Measurements from ENCODE around the gene NCKAP5. TPM values are rescaled to one million over a fixed set of nuclear protein-coding genes. Genes with fewer than 3 reads are reported as not detected.

Gene NCKAP5
- polyA plus RNA-seq, 1 experiment, result 16.6 TPM

DNA sequence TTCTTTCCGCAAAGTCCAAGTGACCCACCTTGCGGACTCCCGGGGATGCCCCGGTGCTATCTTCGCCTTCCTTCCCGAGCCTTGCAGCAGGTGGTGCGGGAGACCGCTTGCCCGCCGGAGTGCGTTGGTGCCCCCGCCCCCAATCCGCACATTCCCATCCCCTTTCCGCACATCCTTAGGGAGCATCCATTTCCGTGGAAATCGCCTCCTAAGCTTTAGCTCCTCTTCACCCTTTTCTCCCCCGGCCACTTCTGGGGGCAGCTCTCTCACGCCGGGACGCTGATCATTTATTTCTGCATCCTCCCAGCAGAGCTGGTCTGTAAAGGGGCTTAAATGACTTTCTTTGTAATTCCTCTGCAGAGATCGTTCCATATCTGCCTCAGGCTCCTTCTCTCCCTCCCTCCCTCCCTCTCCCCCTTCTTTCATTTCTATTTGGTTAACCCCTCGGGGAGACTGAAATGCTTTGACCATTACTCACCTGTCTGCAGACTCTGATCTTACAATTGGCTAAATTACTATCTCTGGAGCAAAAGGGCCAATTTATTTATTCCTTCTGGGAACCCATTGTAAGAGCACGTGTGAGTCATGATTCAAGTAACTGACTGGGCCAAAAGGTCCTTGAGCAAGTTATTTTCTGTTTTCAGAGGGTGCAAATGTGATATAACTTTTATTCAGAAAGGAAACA lies 897.0 kb downstream of the NCKAP5 start:
- Histone ChIP-seq H3K27me3 (ENCODE audit: control insufficient read depth, insufficient read depth, low read length) (no peaks in the 10 kb centered on the region), H3K4me3 (ENCODE audit: low read depth, low read length) (peak overlapping the region; percentile 76), H3K27ac (ENCODE audit: low read depth, low read length) (peak overlapping the region; percentile 47), H3K9me3 (ENCODE audit: control insufficient read depth, insufficient read depth, low read length) (no peaks in the 10 kb centered on the region)
- ChIA-PET POLR2A (no interaction called here), CTCF (interaction anchor here (2.4 kb wide), 1 partner anchor 124 kb away, joined by 6 read pairs; no protein-coding TSS in a partner anchor)
- peak; percentile 84 for DNase-seq (ENCODE audit: low read depth, low spot score)
- TF ChIP-seq, protein P1, sequence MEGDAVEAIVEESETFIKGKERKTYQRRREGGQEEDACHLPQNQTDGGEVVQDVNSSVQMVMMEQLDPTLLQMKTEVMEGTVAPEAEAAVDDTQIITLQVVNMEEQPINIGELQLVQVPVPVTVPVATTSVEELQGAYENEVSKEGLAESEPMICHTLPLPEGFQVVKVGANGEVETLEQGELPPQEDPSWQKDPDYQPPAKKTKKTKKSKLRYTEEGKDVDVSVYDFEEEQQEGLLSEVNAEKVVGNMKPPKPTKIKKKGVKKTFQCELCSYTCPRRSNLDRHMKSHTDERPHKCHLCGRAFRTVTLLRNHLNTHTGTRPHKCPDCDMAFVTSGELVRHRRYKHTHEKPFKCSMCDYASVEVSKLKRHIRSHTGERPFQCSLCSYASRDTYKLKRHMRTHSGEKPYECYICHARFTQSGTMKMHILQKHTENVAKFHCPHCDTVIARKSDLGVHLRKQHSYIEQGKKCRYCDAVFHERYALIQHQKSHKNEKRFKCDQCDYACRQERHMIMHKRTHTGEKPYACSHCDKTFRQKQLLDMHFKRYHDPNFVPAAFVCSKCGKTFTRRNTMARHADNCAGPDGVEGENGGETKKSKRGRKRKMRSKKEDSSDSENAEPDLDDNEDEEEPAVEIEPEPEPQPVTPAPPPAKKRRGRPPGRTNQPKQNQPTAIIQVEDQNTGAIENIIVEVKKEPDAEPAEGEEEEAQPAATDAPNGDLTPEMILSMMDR (IDR thresholded peaks at IDR 0.05; ENCODE audit: low read depth, low read length), result no peak

DNA sequence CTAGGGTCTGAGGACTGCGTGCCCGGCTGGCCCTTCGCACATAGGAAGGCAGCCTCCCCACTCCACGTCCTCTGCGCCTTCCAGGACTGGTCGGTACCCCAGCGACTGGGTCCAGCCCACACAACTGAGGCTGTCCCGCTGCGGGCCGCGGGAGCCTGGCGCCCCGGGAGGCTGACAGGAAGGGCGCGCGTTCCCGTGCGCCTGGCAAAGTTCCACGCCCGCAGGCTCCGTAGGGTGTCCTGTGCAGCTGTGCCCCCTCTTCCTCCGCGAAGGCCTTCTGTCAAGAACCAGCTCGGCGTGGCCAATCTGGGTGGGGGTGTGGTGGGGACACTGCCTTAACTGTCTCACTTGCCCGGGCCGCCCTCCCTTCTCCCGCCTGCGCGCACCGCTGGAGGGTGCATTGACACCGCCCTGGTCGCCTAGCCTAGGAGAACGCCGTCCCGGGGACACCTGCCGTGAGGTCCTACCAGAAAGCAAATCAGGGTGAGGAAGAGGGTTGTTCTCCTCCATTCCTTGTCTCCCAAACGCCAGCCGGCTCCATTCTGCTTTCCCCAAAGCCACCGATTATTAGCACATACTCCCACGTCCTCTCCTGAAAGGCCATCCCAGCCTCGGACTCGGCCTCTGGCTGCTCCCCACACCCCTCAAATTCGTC lies 897.6 kb downstream of the NCKAP5 start:
- Histone ChIP-seq H3K9me3 (ENCODE audit: control insufficient read depth, insufficient read depth, low read length) (no peaks in the 10 kb centered on the region), H3K27ac (ENCODE audit: low read depth, low read length) (peak overlapping the region; percentile 47), H3K4me3 (ENCODE audit: low read depth, low read length) (peak overlapping the region; percentile 76), H3K27me3 (ENCODE audit: control insufficient read depth, insufficient read depth, low read length) (no peaks in the 10 kb centered on the region)
- CTCF ChIA-PET, result no interaction called here
- TF ChIP-seq, protein P1 (IDR thresholded peaks at IDR 0.05; ENCODE audit: low read depth, low read length), result peak; percentile 6; the same call in 1 of the 2 replicates
- no peak for DNase-seq (ENCODE audit: low read depth, low spot score)
- POLR2A ChIA-PET, result no interaction called here

DNA sequence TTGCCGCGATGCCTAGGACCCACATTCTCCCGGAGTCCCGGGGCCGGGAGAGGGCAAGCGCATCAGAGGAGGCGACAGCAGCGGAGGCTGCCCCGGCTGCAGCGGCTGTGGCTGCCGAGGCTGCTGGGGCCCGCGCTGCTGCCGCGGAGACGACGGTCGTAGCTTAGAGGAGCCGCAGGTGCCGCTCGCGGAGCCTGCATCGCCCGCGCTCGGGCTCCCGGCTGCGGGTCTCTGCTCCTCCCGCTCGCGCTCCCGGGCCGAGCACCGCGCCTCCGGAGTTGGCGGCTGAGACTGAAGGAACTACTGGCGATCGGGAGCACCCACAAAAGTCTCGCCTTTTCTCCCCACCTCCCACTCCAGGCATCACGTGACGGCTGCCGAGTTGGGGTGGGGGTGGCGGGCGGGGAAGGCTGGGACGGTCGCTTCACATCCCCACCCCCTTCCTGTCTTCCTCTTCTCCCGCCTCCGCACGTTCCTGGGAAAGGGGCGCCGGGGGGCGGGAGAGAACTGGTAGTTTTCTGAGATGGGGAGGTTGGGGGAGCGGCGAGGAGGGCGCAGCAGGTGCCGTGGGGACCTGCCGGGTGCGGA lies 898.3 kb downstream of the NCKAP5 start, which contains the start of gene LYPD1:
TSS of gene LYPD1 (minus strand) at position 298 of the 588 bp plus-strand sequence. CDS start at position 25, 273 bp downstream.
- DNase-seq (ENCODE audit: low read depth, low spot score), result no peak
- no peaks in the 10 kb centered on the region for H3K9me3 ChIP-seq (ENCODE audit: control insufficient read depth, insufficient read depth, low read length)
- H3K4me3 ChIP-seq (ENCODE audit: low read depth, low read length), result peak within 1 kb of the TSS; percentile 76
- ChIA-PET CTCF (interaction anchor here (0.6 to 1.2 kb wide), 2 partner anchors 24 to 105 kb away, joined by 3 read pairs; no protein-coding TSS in a partner anchor), POLR2A (no interaction called here)
- H3K27ac ChIP-seq (ENCODE audit: low read depth, low read length), result peak within 1 kb of the TSS; percentile 47
- TF ChIP-seq, protein P1 (IDR thresholded peaks at IDR 0.05; ENCODE audit: low read depth, low read length), result no peak
- no peaks in the 10 kb centered on the region for H3K27me3 ChIP-seq (ENCODE audit: control insufficient read depth, insufficient read depth, low read length)

DNA sequence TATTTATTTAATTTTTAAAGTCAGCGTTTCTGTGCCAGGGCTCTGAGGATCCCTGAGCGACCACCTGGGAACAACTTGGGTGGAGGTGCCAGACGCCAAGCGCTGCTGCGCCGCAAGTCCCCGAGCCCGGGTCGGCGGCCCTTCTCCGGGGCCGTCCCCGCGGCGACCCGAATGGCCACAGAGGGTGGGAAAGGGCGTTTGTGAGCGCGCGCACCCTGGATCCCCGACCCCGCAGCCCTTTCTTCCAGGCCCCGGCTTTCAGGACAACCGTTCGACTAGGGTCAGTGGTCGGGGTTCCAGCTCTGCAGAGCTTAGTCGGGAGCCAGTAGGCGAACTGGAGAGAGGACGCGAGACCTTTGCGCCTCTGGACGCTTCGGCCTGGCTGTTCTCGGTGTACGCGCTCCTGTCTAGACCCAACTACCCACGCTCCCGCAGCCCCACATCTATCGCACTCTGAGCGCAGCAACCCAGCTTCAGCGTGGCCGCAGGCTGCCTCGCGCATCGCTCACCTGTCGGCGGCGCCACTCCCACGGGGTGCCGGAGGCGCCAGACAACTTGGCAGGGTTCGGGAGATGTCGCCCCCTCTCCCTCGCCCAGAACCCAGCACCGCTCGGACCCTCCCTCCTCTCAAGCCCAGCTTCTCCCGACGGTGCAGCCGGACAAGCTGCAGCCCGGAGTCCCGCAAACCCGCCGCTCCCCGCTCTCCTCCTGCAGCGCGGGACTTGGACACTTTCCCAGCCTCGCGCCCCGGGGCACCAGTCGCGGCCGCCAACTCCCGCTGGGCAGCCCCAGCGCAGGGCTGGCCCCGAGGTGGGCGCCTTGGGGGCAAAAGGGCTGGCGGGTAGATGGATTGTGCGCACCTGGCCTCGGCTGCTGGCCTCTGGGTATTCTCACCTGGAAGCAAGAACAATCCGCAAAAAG lies 899.0 kb downstream of the NCKAP5 start:
- no peak overlapping the region for H3K27ac ChIP-seq (ENCODE audit: low read depth, low read length)
- H3K9me3 ChIP-seq (ENCODE audit: control insufficient read depth, insufficient read depth, low read length), result no peaks in the 10 kb centered on the region
- DNase-seq (ENCODE audit: low read depth, low spot score), result no peak
- CTCF ChIA-PET, result interaction anchor here (0.5 to 2.3 kb wide), 6 partner anchors 9 to 123 kb away, joined by 3 to 12 read pairs (median 4); no protein-coding TSS in a partner anchor
- TF ChIP-seq, protein P1 (IDR thresholded peaks at IDR 0.05; ENCODE audit: low read depth, low read length), result peak; percentile 39
- POLR2A ChIA-PET, result interaction anchor here (0.8 to 1.7 kb wide), 3 partner anchors 16 to 183 kb away, joined by 3 to 4 read pairs (median 3); no protein-coding TSS in a partner anchor
- H3K4me3 ChIP-seq (ENCODE audit: low read depth, low read length), result peak overlapping the region; percentile 76
- no peaks in the 10 kb centered on the region for H3K27me3 ChIP-seq (ENCODE audit: control insufficient read depth, insufficient read depth, low read length)

Data from AG04450 (cell line).